Lower leg skin (tissue), 4 donors: ENCODE measurements around the gene CACNB3. TPM values are rescaled to one million over a fixed set of nuclear protein-coding genes. Genes with fewer than 3 reads are reported as not detected.

ENCODE experiments used
- DNase-seq, 2 donors: peaks; one replicate each; pipeline ENCODE4 v3.0.0-alpha.2; 2019; ENCODE audit warnings: low spot score in 2 of 2
- H3K4me3 ChIP-seq: fragments of 200-600 bp; sonication (generic); 2 replicates; pipeline ENCODE4 v1.5.1; 2017; ENCODE audit warnings: mild to moderate bottlenecking, low read depth; ENCODE audit not compliant: poor library complexity, severe bottlenecking
- CTCF ChIP-seq, 3 donors: fragments of 450-650 bp; IDR thresholded peaks; one replicate each; pipeline ENCODE4 v1.5.1; 2016; ENCODE audit warnings: antibody characterized with exemption in 3 of 3, mild to moderate bottlenecking in 3 of 3, moderate library complexity in 2 of 3
- POLR2A ChIP-seq, 2 donors: fragments of 450-650 bp; IDR thresholded peaks; one replicate each; pipeline ENCODE4 v1.6.1; 2016 to 2017; ENCODE audit warnings: antibody characterized with exemption in 2 of 2, mild to moderate bottlenecking in 1 of 2, moderate library complexity in 1 of 2
- WGBS, 2 donors: methylation state at CpG; one replicate each; pipeline ENCODE4 v1.1.5; 2018; 5-methylcytosine and 5-hydroxymethylcytosine counted together
- intact Hi-C: fragments of 100-400 bp; cut with DNase I; formaldehyde crosslinking; loops from one replicate; pipeline ENCODE4 v1.15.0; 2023; ENCODE audit warnings: low total_unique reads
- total RNA-seq, 4 donors: library from RNA; depleted of rRNA; stranded (reverse); fragments of >200 nt; gene quantifications; one replicate each; pipeline ENCODE4 v1.1.0, GENCODE V29; 2016

The CACNB3 gene
- total RNA-seq, 4 donors from 2014 or later = 8.4 to 15.3 (median 9.5) TPM

DNA sequence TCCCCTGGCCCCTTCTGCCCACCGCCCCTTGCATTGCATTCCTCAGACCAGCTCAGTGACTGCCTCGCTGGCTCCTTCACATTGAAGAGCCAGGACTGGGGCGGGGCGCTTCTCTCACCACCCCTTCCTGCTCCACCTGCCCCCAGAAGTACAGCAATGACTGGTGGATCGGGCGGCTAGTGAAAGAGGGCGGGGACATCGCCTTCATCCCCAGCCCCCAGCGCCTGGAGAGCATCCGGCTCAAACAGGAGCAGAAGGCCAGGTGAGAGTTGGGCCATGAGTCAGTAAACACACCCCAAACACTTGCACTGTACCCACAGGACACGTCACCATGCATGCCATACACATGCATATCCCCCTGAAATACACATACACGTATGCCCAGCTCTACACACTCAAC lies 5.8 kb downstream of the CACNB3 start:
- H3K4me3 ChIP-seq = no peak overlapping the region
- no peak for TF ChIP-seq POLR2A (IDR thresholded peaks at IDR 0.05)
- TF ChIP-seq CTCF (IDR thresholded peaks at IDR 0.05) = no peak
- 78 to 85% methylated on average over 12 of the region's 12 CpGs for WGBS, 2 donors
- DNase-seq = no peak
- intact Hi-C loops = no loop called here

DNA sequence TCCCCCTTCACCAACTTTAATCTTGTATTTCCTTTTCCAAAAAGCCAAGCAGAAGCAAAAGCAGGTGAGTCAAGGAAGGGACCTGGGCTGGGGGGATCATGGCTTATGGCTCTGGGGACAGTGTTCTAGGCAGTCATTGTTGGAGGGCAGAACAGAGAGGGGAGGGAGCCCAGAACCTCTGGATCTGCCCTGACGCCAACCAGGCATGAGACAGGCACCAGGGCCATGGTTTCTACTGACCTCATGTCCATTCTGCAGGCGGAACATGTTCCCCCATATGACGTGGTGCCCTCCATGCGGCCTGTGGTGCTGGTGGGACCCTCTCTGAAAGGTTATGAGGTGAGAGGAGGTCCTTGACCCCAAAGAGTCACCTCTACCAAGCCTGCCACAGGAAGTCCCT lies 6.6 kb downstream of the CACNB3 start:
- no peak overlapping the region for H3K4me3 ChIP-seq
- 100% methylated on average over 4 of the region's 4 CpGs for WGBS, 2 donors
- TF ChIP-seq CTCF (IDR thresholded peaks at IDR 0.05) (no peak), POLR2A (IDR thresholded peaks at IDR 0.05) (no peak)
- no peak for DNase-seq
- intact Hi-C loops = no loop called here

GRCh38 chr12:48826209-48826855 lies 8.0 kb downstream of the CACNB3 start:
- WGBS, 2 donors = 72 to 77% methylated on average over 15 of the region's 15 CpGs
- no peak overlapping the region for H3K4me3 ChIP-seq
- intact Hi-C loops = no loop called here
- no peak for TF ChIP-seq CTCF (IDR thresholded peaks at IDR 0.05)
- TF ChIP-seq POLR2A (IDR thresholded peaks at IDR 0.05) = no peak
- DNase-seq = no peak

DNA sequence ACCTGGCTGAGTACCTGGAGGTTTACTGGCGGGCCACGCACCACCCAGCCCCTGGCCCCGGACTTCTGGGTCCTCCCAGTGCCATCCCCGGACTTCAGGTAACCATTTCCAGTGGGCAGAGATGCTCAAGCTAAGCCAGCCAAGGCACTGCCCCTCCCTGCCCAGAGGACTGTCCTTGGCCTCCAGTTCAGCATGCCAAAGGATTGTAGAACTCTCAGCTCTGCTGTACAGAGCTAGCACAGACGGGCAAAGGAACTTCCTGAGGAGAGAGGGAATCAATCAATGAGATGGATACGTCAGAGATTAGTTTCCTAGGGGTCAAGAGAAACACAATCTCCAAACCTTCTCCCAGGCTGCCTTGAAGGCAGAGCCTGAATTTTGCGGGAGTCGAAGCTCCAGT lies 8.7 kb downstream of the CACNB3 start:
- no peak for DNase-seq
- H3K4me3 ChIP-seq = no peak overlapping the region
- 73 to 83% methylated on average over 8 of the region's 8 CpGs for WGBS, 2 donors
- no peak for TF ChIP-seq POLR2A (IDR thresholded peaks at IDR 0.05)
- no peak for TF ChIP-seq CTCF (IDR thresholded peaks at IDR 0.05)
- intact Hi-C loops = no loop called here

GRCh38 chr12:48827513-48828096 lies 9.3 kb downstream of the CACNB3 start:
- 88 to 92% methylated on average over 9 to 12 of the region's 17 CpGs for WGBS, 2 donors
- DNase-seq = no peak
- intact Hi-C loops = no loop called here
- TF ChIP-seq POLR2A (IDR thresholded peaks at IDR 0.05) (no peak), CTCF (IDR thresholded peaks at IDR 0.05) (no peak)
- H3K4me3 ChIP-seq = no peak overlapping the region

DNA sequence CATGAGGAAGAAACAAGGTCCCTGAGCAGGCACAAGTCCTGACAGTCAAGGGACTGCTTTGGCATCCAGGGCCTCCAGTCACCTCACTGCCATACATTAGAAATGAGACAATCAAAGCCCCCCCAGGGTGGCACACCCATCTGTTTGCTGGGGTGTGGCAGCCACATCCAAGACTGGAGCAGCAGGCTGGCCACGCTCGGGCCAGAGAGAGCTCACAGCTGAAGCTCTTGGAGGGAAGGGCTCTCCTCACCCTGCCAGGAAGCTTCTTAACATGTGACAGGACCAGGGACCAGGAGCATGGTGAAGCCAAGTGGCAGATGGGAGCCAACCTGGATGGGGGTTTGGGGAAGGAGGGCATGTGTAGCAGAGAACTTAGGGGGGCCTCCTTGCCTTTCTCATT lies 10.0 kb downstream of the CACNB3 start:
- 25 to 57% methylated on average over 2 of the region's 2 CpGs for WGBS, 2 donors
- H3K4me3 ChIP-seq = no peak overlapping the region
- no peak for TF ChIP-seq POLR2A (IDR thresholded peaks at IDR 0.05)
- TF ChIP-seq CTCF (IDR thresholded peaks at IDR 0.05) = no peak
- no peak for DNase-seq
- intact Hi-C loops = no loop called here
